ENCODE results near the gene PIGB. TPM values are rescaled to one million over a fixed set of nuclear protein-coding genes. Genes with fewer than 3 reads are reported as not detected.

The PIGB gene
- total RNA-seq, 1 experiment from 2014 or later: 15.1 TPM

MicroRNAs within 50 kb of the gene (microRNA counts, 767-probe panel; counts per million panel counts)
- microRNA hsa-miR-628-3p (not detected), microRNA hsa-miR-628-5p (not detected)

Small RNAs within 50 kb of the gene (microRNA-seq; reads per million reads assigned to microRNA genes)
- gene MIR628 (ENCODE audit: borderline number of aligned reads): 39.5 reads per million, percentile 51 among the genes with 10 or more reads in this experiment

Other genes starting within 250 kb of the PIGB start
- 149 TPM for gene RSL24D1, start 122.3 kb upstream of the PIGB start, total RNA-seq (2021; ENCODE audit: unreplicated experiment)
- 8.8 TPM for gene RAB27A, start 29.4 kb upstream of the PIGB start, total RNA-seq (2021; ENCODE audit: unreplicated experiment)
- gene PIGBOS1, start 99 bp upstream of the PIGB start, total RNA-seq (2021; ENCODE audit: unreplicated experiment): 15.3 TPM
- 8.5 TPM for gene CCPG1, start 89.1 kb downstream of the PIGB start, total RNA-seq (2021; ENCODE audit: unreplicated experiment)
- gene PIERCE2, start 89.3 kb downstream of the PIGB start, total RNA-seq (2021; ENCODE audit: unreplicated experiment): 2.0 TPM
- gene DNAAF4, start 189.0 kb downstream of the PIGB start, total RNA-seq (2021; ENCODE audit: unreplicated experiment): 3.1 TPM

Measured in HCT116 (cell line).